GM18499 (cell line): ENCODE data around the gene MYCL.
"Not testable (repeated sequence)": the region's sequence is repeated elsewhere in the genome, so short reads cannot be mapped to it uniquely, and the experiment has no call there.

Source experiments
- ATAC-seq: cut with Tn5 transposase; IDR thresholded peaks from one replicate; pipeline ENCODE4 v1.9.1; 2021; ENCODE audit warnings: moderate number of reproducible peaks; ENCODE audit not compliant: insufficient read depth, unreplicated experiment

The MYCL gene

GRCh38 chr1:39892601-39893595 lies 8.8 kb downstream of the MYCL start:
- no peak for ATAC-seq

DNA sequence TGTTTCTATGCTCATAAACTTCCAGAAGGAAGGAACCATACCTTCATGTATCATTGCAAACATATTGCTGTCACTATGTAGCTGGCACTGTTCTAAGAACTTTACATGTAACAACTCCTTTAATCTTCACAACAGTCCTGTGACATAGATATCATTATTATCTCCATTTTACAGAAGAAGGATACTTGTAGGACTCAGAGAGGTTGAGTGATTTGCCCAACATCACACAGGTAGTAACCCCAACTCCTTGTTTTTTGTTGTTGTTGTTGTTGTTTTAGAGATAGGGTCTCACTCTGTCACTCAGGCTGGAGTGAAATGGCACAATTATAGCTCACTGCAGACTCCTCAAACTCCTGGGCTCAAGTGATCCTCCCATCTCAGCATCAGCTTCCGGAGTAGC lies 10.8 kb downstream of the MYCL start:
- ATAC-seq = no peak

DNA sequence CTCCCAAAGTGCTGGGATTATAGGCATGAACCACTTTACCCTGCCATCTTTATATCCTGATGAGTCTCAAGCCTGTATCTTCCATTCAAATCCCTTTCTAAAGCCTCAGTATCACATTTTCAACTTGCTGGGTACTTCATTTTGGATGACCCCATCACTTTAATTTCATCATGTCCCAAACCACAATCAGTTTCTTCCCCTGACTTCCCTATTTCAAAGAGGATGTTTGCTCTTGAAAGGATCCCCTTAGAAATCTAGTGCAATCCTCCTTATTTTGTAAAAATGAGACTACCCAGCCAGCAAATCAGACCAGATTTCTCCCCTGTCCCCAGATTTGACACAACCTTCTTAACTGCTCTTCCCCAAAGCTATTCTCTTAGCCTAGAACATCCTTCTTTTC lies 11.4 kb downstream of the MYCL start:
- ATAC-seq = no peak

DNA sequence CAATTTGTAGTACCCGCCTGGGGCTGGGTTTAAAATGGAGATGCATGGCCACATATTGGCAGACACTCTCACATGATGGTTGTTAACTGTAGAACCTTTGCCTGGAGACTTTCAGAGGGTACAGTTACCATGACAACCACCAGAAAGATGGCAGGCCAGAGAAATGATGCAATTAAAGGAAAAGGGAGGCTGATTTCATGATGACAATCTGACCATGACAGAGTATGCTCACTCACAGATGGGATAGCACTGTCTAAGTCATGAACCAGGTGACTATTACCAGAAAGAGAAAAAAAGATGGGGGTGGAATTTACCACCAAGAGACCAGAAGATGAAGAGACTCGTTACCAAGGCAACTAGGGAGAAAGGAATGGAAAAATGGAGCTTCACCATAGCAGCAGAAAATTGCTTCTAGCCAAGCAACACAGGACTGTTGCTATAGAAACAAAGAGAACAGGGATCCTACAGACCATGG lies 14.9 kb downstream of the MYCL start:
- no peak for ATAC-seq

DNA sequence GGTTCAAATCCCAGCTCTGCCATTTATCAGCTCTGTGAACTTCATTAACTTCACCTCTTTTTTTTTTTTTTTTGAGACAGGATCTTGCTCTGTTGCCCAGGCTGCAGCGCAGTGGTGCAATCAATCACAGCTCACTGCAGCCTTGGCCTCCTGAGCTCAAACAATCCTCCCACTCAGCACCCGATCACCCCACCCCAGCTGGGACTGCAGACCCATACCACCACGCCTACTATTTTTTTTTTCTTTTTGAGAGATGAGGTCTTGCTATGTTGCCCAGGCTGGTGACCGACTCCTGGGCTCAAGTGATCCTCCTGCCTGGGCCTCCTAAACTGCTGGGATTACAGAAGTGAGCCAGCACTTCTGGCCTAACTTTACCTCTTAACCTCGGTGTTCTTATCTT lies 16.2 kb downstream of the MYCL start:
- no peak for ATAC-seq

- no peak for ATAC-seq
Observed at GRCh38 chr1:39882152-39882551, 19.6 kb downstream of the MYCL start.

DNA sequence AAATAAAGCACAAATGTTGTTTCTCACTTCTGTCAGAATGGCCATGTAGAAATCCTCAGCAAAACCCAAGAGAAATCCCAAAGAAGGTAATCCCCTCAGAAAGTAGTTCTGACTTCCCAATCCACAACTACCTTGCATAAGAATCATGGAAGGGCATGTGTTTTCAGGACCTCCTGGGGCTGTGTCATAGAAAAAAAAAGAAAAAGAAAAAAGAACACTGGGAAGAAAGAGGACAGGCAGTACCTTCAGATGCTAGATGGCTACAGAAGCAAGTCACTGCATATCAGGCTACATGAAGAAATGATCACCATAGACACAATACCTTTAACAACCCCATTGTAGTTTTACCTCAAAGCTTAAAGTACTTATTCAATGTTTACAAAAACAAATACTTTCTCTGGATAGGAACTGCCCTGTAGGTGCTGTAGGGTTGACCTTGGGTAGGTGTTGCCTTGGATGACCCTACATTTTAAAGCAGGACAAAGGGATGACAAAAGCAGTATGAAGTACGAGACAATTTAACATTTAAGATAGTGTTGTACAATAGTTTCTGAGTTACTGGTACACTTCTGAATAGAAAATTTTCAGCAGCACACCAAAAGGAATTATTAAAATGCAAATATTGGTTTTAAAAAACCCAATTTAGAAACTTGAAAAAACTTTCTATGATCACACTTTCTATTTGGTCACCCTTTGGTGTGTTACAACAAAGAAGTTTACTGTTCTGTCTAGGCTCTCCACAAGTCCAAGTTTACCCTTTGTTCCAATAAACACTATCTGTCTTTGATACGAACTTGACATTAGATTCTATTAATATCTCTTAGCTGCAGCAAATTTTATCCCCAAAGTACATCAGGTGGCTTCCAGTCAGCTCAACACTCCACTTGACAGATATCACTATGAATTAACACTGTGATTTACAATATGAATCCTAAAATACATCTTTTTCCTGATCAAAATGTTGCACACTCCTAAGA lies 23.4 kb downstream of the MYCL start:
- ATAC-seq = no peak

GRCh38 chr1:39877231-39877778 lies 24.4 kb downstream of the MYCL start:
- no peak for ATAC-seq

DNA sequence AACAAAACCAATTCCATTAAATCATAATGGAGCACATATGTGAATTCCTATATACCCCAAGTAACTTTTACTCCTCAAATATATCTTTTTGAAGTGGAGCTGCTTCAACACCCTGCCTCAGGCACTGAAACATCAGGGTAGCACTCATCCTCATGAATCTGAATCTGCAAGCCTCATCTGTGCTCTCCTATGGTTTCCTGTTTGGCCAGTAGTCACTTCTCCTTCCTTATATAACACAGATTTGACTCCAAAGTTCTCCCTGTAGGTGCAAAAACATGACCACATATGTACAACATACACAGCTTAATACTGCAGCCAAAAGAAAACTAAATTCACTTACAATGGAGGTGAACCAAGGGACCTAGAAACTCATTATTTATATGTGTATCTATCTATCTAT lies 25.6 kb downstream of the MYCL start:
- no peak for ATAC-seq

- ATAC-seq = no peak
Observed at GRCh38 chr1:39872698-39873097, 29.0 kb downstream of the MYCL start.

GRCh38 chr1:39871796-39872195 lies 29.9 kb downstream of the MYCL start:
- no peak for ATAC-seq

DNA sequence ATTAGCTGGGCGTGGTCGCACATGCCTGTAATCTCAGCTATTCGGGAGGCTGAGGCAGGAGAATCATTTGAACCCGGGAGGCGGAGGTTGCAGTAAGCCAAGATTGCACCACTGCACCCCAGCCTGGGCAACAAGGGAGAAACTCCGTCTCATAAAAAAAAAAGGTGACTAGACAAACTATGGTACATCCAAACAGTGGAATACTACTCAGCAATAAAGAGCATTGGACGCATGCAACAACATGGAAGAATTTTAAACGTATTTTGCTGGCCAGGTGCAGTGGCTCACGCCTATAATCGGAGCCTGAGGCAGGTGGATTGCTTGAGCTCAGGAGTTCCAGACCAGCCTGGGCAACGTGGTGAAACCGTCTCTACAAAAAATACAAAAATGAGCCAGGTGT lies 30.7 kb downstream of the MYCL start:
- ATAC-seq = not testable (repeated sequence)

DNA sequence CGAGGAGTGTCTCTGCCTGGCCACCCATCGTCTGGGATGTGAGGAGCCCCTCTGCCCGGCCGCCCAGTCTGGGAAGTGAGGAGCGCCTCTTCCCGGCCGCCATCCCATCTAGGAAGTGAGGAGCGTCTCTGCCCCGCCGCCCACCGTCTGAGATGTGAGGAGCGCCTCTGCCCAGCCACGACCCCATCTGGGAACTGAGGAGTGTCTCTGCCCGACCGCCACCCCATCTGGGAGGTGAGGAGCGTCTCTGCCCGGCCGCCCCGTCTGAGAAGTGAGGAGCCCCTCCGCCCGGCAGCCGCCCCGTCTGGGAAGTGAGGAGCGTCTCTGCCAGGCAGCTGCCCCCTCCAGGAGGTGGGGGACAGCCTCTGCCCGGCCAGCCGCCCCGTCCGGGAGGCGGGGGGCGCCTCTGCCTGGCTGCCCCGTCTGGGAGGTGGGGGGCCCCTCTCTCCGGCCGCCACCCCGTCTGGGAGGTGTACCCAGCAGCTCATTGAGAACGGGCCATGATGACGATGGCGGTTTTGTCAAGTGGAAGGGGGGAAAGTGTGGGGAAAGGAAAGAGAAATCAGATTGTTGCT lies 32.1 kb downstream of the MYCL start:
- not testable (repeated sequence) for ATAC-seq

GRCh38 chr1:39866767-39867166 lies 35.0 kb downstream of the MYCL start:
- no peak for ATAC-seq

GRCh38 chr1:39865762-39866161 lies 36.0 kb downstream of the MYCL start:
- no peak for ATAC-seq

- ATAC-seq = no peak
Observed at GRCh38 chr1:39863177-39863576, 38.5 kb downstream of the MYCL start.

GRCh38 chr1:39861003-39861402 lies 40.7 kb downstream of the MYCL start:
- no peak for ATAC-seq

DNA sequence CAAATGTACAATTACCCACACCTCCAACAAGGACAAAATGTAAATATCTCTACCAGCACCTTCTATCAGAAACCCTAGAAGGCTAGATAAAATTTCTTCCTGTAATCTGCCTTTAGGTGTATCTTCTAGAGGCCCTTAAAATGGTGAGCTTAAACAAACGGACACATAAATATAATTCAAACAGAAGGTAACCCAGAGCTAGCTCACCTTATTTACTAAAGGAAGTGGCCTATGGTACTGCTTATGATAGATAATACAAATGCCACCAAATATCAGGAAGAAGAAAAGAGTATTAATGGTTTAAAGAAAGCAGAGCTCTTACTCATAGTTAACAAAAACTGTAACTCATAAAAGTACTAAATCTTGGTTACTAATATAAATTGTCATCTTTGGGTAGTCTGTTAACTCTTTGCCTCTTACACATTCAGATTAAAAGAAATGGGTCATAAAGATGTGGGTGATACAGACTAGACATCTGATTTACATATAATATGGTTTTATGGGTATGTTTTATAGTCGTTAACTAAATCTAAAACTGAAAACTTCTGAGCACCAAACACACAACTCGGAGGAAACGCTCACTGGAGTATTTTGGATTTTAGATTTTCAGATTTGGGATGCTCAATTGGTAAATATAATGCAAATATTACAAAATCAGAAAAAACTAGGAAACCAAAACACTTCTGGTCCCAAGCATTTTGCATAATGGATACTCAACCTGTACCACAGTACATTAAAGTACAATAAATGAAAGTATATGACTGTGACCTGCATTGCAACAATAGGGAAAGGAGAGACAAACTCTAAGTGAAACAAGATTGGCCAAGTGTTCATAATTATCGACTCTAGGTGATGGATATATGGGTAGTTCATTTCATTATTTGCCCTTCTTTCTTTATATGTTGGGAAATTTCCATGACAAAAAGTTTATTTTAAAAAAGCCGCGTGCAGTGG lies 41.6 kb downstream of the MYCL start:
- ATAC-seq = no peak

DNA sequence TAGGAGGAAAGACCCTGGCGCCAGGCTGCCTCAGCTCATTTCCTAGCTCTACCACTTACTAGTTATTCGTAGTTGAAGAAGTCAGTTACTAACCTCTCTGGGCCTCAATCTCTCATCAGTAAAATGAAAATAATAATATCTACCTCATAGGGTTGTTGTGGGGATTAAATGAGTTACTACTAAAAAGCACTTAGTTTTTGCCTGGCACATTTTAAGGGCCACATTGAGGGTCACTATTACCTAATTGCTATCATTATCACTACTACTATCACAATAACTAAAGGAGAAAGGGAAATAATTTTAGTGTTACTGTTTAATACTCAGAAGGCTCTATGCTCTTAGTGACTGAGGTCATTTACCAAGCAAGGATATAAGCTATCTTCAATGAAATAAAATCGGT lies 43.4 kb downstream of the MYCL start:
- no peak for ATAC-seq
